ENCODE data around the gene SIAE. TPM values are rescaled to one million over a fixed set of nuclear protein-coding genes. Genes with fewer than 3 reads are reported as not detected.

The SIAE gene
- total RNA-seq, 6 experiments from 2014 or later: 30.9 to 56.8 (median 35.6) TPM

GRCh38 chr11:124640666-124641065 is 32.9 kb downstream of the SIAE start:
- intact Hi-C loops (cut with DNase I): loop anchor here in 1 of 2 donors (10.0 kb wide), 1 partner anchor 224 kb away; the partner anchor contains the start of gene ROBO3
- TF ChIP-seq CTCF (IDR thresholded peaks at IDR 0.05) (no peak), POLR2A (IDR thresholded peaks at IDR 0.05) (no peak)
- no peak overlapping the region for H3K4me3 ChIP-seq
- ATAC-seq (no peak), DNase-seq (no peak)
- 87% methylated on average over 4 of the region's 5 CpGs for WGBS (ENCODE audit: insufficient coverage, low coverage, low lambda C conversion rate, missing lambda C conversion rate)
- H3K9me3 ChIP-seq: no peaks in the 10 kb centered on the region
- H3K4me1 ChIP-seq: peaks cover 0 to 4% (median 0%) of the 10 kb centered on the region in 4 donors
- no peaks in the 10 kb centered on the region for H3K27me3 ChIP-seq
- H3K27ac ChIP-seq: no peak overlapping the region
- peaks cover 0 to 26% (median 7%) of the 10 kb centered on the region in 4 donors for H3K36me3 ChIP-seq

- Histone ChIP-seq H3K27ac (no peak overlapping the region), H3K27me3 (no peaks in the 10 kb centered on the region), H3K9me3 (no peaks in the 10 kb centered on the region), H3K36me3 (peaks cover 0 to 36% (median 9%) of the 10 kb centered on the region in 4 donors), H3K4me3 (no peak overlapping the region), H3K4me1 (no peaks in the 10 kb centered on the region)
- TF ChIP-seq POLR2A (IDR thresholded peaks at IDR 0.05) (no peak), CTCF (IDR thresholded peaks at IDR 0.05) (no peak)
- intact Hi-C loops (cut with DNase I): no loop called here
- 75% methylated on average over 1 of the region's 1 CpG for WGBS (ENCODE audit: insufficient coverage, low coverage, low lambda C conversion rate, missing lambda C conversion rate)
- ATAC-seq (no peak), DNase-seq (no peak)
Measured at GRCh38 chr11:124639186-124639585, 34.4 kb downstream of the SIAE start.

- Histone ChIP-seq H3K27me3 (no peaks in the 10 kb centered on the region), H3K27ac (no peak overlapping the region), H3K4me3 (no peak overlapping the region), H3K4me1 (no peaks in the 10 kb centered on the region), H3K36me3 (peaks cover 0 to 43% (median 9%) of the 10 kb centered on the region in 4 donors), H3K9me3 (no peaks in the 10 kb centered on the region)
- no peak for TF ChIP-seq POLR2A (IDR thresholded peaks at IDR 0.05)
- no peak for ATAC-seq
- WGBS (ENCODE audit: insufficient coverage, low coverage, low lambda C conversion rate, missing lambda C conversion rate): 71% methylated on average over 3 of the region's 3 CpGs
- no peak for DNase-seq
- intact Hi-C loops (cut with DNase I): no loop called here
Measured at GRCh38 chr11:124638500-124638899, 35.0 kb downstream of the SIAE start.

- peaks cover 6 to 69% (median 26%) of the 10 kb centered on the region in 4 donors for H3K36me3 ChIP-seq
- H3K4me1 ChIP-seq: no peaks in the 10 kb centered on the region
- intact Hi-C loops (cut with DNase I): no loop called here
- ATAC-seq (no peak), DNase-seq (no peak)
- no peaks in the 10 kb centered on the region for H3K27me3 ChIP-seq
- no peak overlapping the region for H3K4me3 ChIP-seq
- H3K9me3 ChIP-seq: no peaks in the 10 kb centered on the region
- 81% methylated on average over 3 of the region's 3 CpGs for WGBS (ENCODE audit: insufficient coverage, low coverage, low lambda C conversion rate, missing lambda C conversion rate)
- no peak for TF ChIP-seq POLR2A (IDR thresholded peaks at IDR 0.05)
- no peak for TF ChIP-seq CTCF (IDR thresholded peaks at IDR 0.05)
- H3K27ac ChIP-seq: no peak overlapping the region
Measured at GRCh38 chr11:124635932-124636331, 37.6 kb downstream of the SIAE start.

- intact Hi-C loops (cut with DNase I): no loop called here
- WGBS (ENCODE audit: insufficient coverage, low coverage, low lambda C conversion rate, missing lambda C conversion rate): 87% methylated on average over 1 of the region's 1 CpG
- peaks cover 6 to 86% (median 29%) of the 10 kb centered on the region in 4 donors for H3K36me3 ChIP-seq
Measured at GRCh38 chr11:124633355-124633754, 40.2 kb downstream of the SIAE start.

More at GRCh38 chr11:124633355-124633754, 40.2 kb downstream of the SIAE start:
- no peak overlapping the region for H3K4me3 ChIP-seq
- ATAC-seq (peak in 3 of 4 donors; percentile 24 to 60 (median 34)), DNase-seq (no peak)
- H3K27me3 ChIP-seq: no peaks in the 10 kb centered on the region
- H3K27ac ChIP-seq: no peak overlapping the region
- no peaks in the 10 kb centered on the region for H3K9me3 ChIP-seq
- TF ChIP-seq POLR2A (IDR thresholded peaks at IDR 0.05): no peak
- TF ChIP-seq CTCF (IDR thresholded peaks at IDR 0.05): peak in 3 of 4 donors; percentile 16 to 25 (median 22)
- no peaks in the 10 kb centered on the region for H3K4me1 ChIP-seq
